GM18517 (cell line): ENCODE data around the gene MYH10.
"Not testable (repeated sequence)": the region's sequence is repeated elsewhere in the genome, so short reads cannot be mapped to it uniquely, and the experiment has no call there.

Source experiments
- ATAC-seq: cut with Tn5 transposase; IDR thresholded peaks from one replicate; pipeline ENCODE4 v1.9.1; 2021; ENCODE audit warnings: mild to moderate bottlenecking, moderate library complexity; ENCODE audit not compliant: unreplicated experiment

The MYH10 gene

DNA sequence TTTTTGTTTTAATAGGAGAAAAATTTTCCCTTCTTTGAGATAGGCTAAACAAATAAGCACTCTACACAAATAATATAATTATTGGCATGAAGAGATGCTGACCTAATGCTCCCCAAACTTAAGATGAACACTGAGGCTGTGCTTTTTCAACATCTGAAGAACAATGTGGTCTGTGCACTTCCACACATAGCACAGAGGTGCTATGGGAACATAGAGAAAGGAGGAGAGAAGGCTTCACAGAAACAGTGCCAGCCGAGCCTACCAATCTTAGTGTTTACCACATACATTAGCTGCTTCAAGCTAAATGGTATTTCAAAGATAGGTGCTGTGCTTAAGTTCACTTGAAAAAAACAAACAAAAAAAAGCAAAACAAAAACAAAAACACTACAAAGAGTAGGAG lies 72.4 kb downstream of the MYH10 start:
- ATAC-seq, result no peak

DNA sequence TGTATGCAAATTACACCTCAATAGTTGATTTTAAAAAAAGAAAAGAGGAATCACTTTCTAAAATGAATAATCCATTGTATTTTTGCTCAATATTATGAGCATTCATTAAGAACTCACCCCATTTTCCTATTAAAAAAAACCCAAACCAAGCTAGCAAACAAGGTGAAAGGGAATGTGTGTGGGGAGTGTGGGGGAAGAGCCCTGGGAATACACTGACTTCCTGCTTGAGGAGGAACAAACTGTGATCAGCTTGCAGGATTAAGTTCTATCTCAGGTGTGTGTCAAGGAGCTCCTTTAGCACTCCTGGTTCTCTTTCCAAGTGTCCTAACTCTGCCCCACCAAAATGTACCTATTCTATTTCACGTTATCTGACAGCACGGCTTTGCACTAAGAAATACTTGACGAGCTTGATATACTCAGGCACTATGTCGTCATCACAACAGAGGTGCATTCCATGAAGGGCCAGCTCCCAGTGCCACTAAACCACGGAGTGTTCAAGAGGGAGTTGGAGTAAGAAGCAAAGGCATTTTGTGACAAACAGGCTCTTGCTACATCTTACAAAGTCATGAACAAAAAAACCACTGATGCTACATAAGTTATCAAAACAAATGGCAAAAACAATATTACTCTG lies 73.2 kb downstream of the MYH10 start:
- no peak for ATAC-seq

GRCh38 chr17:8556074-8556473 lies 74.5 kb downstream of the MYH10 start:
- no peak for ATAC-seq

DNA sequence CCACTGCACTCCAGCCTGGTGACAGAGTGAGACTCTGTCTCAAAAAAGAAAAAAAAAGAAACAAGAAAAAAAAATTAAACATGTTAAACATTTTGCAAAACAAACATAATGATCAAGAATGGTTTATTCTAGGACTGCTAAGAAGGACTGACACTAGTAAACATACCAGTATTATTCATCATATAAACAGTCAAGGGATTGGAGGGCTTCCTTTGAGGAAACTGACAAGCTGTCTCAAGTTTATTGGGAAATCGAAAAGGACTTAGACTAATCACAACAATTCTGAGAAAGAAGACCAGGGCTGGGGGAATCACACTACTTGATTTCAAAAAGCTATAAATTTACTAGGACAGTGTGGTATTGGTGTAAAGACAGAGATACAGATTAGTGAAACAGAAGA lies 75.5 kb downstream of the MYH10 start:
- no peak for ATAC-seq

DNA sequence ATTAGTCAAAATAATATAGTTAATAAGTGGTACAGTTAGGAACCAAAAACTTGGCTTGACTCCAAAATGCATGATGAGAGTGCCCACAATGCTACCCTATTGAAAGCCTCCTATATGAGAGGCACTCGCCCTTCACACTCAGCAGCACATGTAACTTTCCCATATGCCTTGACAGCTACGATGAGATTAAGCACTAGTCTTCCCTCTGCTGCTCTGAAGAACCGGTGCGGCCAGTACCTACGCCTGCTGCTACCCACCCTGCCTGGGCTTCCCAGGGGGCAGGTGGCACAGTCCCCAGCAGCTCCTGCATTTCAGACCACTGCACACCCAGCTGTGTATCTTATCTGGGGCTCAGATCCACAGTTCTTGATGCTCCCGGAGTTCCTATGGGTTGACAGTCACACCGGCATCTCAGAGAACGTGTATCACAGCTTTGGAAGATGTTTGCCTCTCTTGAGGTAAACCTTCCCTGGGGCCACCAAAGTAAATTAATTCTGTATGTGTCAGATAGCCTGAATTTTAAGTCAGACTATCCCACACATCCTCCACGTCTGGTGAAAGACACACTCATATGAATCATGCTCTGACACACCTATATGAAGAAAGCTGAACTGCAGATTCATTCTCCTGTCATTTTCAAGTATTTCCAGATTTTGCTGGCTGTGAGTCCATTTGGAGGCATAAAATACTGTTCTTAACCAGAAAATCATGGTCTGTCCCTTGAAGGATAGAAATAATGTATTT lies 77.8 kb downstream of the MYH10 start:
- ATAC-seq, result no peak

GRCh38 chr17:8542599-8543502 lies 87.7 kb downstream of the MYH10 start:
- ATAC-seq, result no peak

DNA sequence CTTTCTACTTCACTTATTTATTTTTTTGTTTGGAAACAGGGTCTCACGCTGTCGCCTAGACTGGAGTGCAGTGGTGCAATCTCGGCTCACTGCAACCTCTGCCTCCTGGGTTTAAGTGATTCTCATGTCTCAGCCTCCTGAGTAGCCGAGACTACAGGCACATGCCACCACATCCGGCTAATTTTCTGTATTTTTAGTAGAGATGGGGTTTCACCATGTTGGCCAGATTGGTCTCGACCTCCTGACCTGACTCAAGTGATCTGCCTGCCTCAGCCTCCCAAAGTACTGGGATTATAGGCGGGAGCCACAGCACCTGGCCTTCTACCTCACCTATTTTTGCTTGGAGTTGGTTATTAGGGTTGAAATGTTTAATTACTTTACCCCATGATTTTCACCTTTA lies 90.5 kb downstream of the MYH10 start:
- not testable (repeated sequence) for ATAC-seq

- ATAC-seq, result no peak
These were observed 92.8 kb downstream of the MYH10 start for GRCh38 chr17:8537734-8538133.

DNA sequence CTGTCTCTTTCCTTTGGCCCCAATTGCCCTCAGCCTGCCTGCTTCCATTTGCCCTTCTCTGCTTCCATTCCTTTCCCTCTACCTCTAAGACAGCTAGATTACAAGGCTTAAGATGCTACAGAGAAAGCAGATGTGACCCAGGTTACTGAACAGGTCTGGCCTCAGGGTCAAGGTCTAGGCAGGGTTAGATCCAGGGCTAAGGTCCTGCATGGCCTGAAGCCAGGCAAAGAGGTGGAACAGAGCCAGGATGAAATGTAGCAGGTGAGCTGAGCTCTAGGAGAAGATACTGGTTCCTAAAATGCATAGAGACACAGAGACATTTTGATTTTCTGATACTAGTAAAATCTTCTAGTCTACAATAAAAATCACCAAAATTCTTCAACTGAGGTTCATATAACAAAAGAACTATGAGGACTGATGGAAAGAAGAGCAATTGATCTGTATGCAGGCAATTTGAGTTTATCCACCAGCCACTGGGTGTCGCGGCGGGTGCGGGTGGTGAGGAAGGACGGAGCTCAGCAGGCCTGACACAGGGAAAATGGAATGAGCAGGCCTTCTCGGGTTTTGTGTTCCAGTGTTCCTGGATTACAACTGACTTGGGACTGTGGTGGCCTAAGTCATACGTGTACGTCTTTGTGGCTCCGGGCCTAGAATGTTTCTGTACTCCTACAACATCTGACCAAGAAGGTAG lies 95.9 kb downstream of the MYH10 start:
- ATAC-seq, result no peak

GRCh38 chr17:8532021-8532420 lies 98.5 kb downstream of the MYH10 start:
- ATAC-seq, result no peak

DNA sequence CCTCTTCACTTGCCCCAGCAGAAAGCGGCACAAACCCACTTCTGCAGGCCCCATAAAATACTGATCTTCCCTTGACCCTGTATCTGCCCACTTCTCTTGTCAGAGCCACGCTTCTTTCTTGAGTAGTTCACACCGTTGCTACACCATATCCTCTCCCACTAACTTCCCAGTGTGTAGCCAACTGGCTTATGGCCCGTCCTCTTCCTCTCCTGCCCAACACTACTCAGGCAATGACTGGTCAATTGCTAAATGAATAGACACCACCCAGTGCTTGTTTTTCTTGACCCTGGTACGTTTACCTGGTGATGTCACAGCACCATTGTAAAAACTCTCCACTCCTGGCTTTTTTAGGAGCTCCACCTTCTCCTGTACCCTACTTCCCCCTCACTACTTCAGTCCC lies 107.9 kb downstream of the MYH10 start:
- ATAC-seq, result no peak

- ATAC-seq, result no peak
These were observed 109.5 kb downstream of the MYH10 start for GRCh38 chr17:8520981-8521380.

DNA sequence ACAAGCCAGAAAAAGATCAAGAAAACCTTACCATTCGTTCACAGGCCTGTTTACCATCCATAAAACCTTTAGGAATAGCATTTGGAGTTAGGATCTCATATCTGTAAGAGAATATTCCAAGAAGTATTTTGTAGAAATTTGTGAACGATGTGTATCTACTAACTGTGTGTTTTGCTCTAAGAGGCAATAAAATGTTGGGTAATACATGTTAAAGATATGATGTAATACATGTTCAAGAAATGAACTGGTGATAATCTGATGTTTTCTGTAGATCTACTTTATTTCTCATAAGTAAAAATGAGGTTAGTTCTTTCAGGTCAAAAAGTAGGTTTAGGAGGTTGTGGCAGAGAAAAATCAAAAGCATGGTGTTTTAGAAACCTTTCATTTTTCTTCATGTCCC lies 111.7 kb downstream of the MYH10 start:
- ATAC-seq, result no peak

- ATAC-seq, result no peak
These were observed 112.2 kb downstream of the MYH10 start for GRCh38 chr17:8518326-8518725.

DNA sequence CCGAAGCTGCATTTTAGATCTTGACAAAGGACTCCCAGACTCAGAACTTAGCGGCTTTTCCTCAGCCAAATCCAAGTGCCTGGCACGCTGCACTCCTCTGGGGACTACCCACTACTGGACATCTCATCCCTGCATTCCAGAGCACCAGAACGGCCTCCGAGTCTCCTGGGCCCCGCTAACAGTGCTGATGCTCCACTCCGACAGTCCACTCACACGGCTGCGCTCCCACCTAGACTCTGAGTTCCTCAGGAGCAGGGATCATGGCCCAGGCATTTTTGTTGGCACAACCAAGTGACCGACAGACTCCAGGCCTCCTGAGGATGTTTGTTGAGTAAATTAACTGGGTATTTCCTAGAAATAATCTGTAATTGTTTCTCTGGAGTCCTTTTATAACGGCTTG lies 115.7 kb downstream of the MYH10 start:
- no peak for ATAC-seq

- ATAC-seq, result no peak
These were observed 124.4 kb downstream of the MYH10 start for GRCh38 chr17:8506145-8506544.

- no peak for ATAC-seq
These were observed 125.9 kb downstream of the MYH10 start for GRCh38 chr17:8504460-8505207.

GRCh38 chr17:8503807-8504206 lies 126.7 kb downstream of the MYH10 start:
- ATAC-seq, result no peak

DNA sequence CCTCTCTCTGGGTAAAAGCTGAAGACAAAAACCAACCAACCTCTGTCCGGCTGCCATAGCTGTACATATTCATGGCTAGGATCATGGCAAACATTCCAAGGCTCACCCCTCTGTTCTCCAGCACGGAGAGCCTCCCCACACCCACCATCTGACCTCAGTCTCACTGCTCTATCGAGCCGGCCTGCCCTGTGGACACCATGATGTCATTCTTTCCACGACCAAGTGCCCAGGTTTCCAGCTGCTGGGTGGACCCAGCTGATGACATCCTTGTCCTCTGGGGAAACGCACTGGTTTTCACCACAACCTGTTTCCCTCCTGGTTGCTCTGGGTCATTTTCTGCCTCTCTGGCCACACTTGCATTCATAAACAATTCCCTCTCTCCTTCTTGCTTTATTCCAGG lies 127.2 kb downstream of the MYH10 start:
- no peak for ATAC-seq

GRCh38 chr17:8502126-8502525 lies 128.4 kb downstream of the MYH10 start:
- ATAC-seq, result no peak
